Gastroesophageal sphincter (tissue), 4 donors: ENCODE data around the gene TMEM248. TPM values are rescaled to one million over a fixed set of nuclear protein-coding genes. Genes with fewer than 3 reads are reported as not detected.
A peak's percentile ranks its signal among the peaks of the same experiment; 100 is the strongest.
"Not testable (repeated sequence)": the region's sequence is repeated elsewhere in the genome, so short reads cannot be mapped to it uniquely, and the experiment has no call there.

Source experiments
- ATAC-seq: fragments of 150-250 bp; one replicate; pipeline ENCODE4 v1.9.1; 2016; ENCODE audit warnings: mild to moderate bottlenecking, moderate library complexity
- H3K27ac ChIP-seq, 4 donors: fragments of 200-600 bp; sonication (generic) in 3 of 4; 1 replicate in 3 of 4; 2 replicates in 1 of 4; pipeline ENCODE4 v1.5.1; 2016 to 2019
- H3K27me3 ChIP-seq: fragments of 200-600 bp; sonication (generic); one replicate; pipeline ENCODE4 v1.5.1; 2019
- H3K36me3 ChIP-seq, 2 donors: fragments of 200-600 bp; sonication (generic); one replicate each; pipeline ENCODE4 v1.5.1; 2019; ENCODE audit warnings: control low read depth in 1 of 2
- H3K4me1 ChIP-seq, 3 donors: fragments of 200-600 bp; sonication (generic); 1 replicate in 2 of 3; 2 replicates in 1 of 3; pipeline ENCODE4 v1.5.1; 2016 to 2019; ENCODE audit warnings: control low read depth in 2 of 3
- H3K4me3 ChIP-seq, 2 donors: fragments of 200-600 bp; sonication (generic); one replicate each; pipeline ENCODE4 v1.5.1; 2019; ENCODE audit warnings: mild to moderate bottlenecking in 1 of 2, moderate library complexity in 1 of 2
- H3K9me3 ChIP-seq, 3 donors: fragments of 200-600 bp; sonication (generic); one replicate each; pipeline ENCODE4 v1.5.1; 2017 to 2019; ENCODE audit warnings: control low read depth in 2 of 3
- EP300 ChIP-seq: sonication (generic); formaldehyde crosslinking; IDR thresholded peaks from one replicate; pipeline ENCODE4 v1.6.1; 2017; ENCODE audit warnings: antibody characterized with exemption, mild to moderate bottlenecking
- POLR2A ChIP-seq, 2 donors: fragments of 450-650 bp; IDR thresholded peaks; one replicate each; pipeline ENCODE4 v1.6.1; 2017; ENCODE audit warnings: antibody characterized with exemption in 2 of 2, mild to moderate bottlenecking in 2 of 2, moderate library complexity in 1 of 2
- POLR2AphosphoS5 ChIP-seq: sonication (generic); formaldehyde crosslinking; IDR thresholded peaks from one replicate; pipeline ENCODE4 v1.6.1; 2017; ENCODE audit warnings: antibody characterized with exemption
- WGBS, 2 donors: methylation state at CpG; one replicate each; pipeline ENCODE4 v1.1.5; 2018; ENCODE audit warnings: low coverage in 1 of 2; 5-methylcytosine and 5-hydroxymethylcytosine counted together
- total RNA-seq, 4 donors: library from RNA; depleted of rRNA; stranded (reverse); fragments of >200 nt; gene quantifications; one replicate each; pipeline ENCODE4 v1.1.0, GENCODE V29; 2016
- TF ChIP-seq, protein P1 (sequence below), 4 experiments: fragments of 200-600 bp in 2 of 4; fragments of 450-650 bp in 2 of 4; sonication (generic) in 1 of 4; IDR thresholded peaks; one replicate each; pipeline ENCODE4 v1.5.1; 2017 to 2019; ENCODE audit warnings: antibody characterized with exemption in 4 of 4, mild to moderate bottlenecking in 2 of 4, moderate library complexity in 2 of 4

Gene TMEM248
- total RNA-seq, result 100 to 1,000 TPM; 106 to 118 (median 111) TPM

DNA sequence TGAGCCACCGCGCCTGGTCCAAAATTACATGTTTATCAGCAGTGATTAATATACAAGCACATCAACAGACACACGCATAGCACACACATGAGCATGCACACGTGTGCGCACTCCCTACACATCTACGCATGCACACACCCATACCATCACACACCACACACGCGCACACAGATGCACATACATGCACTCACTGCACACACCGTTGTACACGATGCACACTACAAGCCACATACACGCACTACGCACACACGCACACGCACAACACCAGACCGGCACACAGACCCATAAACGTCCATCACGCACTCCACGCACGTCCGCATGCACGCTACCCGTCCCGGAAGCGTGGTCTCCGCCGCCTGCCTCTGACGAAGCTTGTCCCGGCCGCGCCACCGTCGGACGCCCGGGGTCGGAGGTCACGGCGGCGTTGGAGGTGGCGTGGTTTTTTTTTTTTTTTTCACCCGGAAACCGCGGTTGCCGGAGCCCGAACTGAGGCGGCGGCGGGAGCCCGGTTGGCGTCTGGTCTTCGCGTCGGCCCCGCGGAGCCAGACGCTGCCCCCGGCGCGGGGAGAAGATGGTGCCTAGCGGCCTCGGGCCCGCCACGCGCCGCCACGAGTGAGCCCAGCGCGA is at the start of gene TMEM248:
TSS of gene TMEM248 (plus strand) at position 457 of the 627 bp plus-strand sequence. CDS start 20,641 bp downstream, outside the sequence.
- Histone ChIP-seq H3K4me1 (peaks cover 0 to 47% (median 14%) of the 10 kb centered on the region in 3 donors), H3K27me3 (no peaks in the 10 kb centered on the region), H3K27ac (peak within 1 kb of the TSS; percentile 44 to 92 (median 86)), H3K36me3 (peaks cover 0 to 12% of the 10 kb centered on the region in 2 donors), H3K9me3 (no peaks in the 10 kb centered on the region), H3K4me3 (peak within 1 kb of the TSS; percentile 85 to 96)
- WGBS, 2 donors, result 5 to 7% methylated on average over 7 to 9 of the region's 67 CpGs
- no peak for TF ChIP-seq EP300
- TF ChIP-seq POLR2A (IDR thresholded peaks at IDR 0.05), result peak; percentile 34 to 47
- peak; percentile 90 for TF ChIP-seq POLR2AphosphoS5
- peak; percentile 93 for ATAC-seq

DNA sequence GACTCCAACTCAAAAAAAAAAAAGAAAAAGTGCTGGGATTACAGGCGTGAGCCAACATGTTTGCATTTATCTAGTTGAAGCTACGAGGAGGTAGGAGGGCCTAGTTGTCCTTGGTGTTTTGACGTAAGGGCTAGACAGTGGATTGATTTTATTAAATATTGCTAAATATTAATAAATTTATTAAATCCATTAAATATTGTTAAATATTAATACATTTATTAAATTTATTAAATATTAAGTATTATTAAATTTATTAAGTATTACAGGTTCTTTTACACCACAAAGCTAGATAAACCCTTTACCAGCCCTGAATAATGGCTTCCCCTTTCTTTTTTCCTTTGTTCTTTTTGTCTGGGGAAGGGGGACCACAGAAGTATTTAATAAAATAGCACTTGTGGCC is 47.5 kb upstream of the TMEM248 start:
- Histone ChIP-seq H3K9me3 (no peaks in the 10 kb centered on the region), H3K4me1 (no peaks in the 10 kb centered on the region), H3K27me3 (no peaks in the 10 kb centered on the region), H3K36me3 (peaks cover 0 to 30% of the 10 kb centered on the region in 2 donors), H3K4me3 (no peak overlapping the region), H3K27ac (no peak overlapping the region)
- WGBS, 2 donors, result 90 to 97% methylated on average over 3 of the region's 3 CpGs
- TF ChIP-seq POLR2A (IDR thresholded peaks at IDR 0.05), result no peak
- TF ChIP-seq EP300, result no peak
- no peak for TF ChIP-seq POLR2AphosphoS5
- TF ChIP-seq, protein P1, sequence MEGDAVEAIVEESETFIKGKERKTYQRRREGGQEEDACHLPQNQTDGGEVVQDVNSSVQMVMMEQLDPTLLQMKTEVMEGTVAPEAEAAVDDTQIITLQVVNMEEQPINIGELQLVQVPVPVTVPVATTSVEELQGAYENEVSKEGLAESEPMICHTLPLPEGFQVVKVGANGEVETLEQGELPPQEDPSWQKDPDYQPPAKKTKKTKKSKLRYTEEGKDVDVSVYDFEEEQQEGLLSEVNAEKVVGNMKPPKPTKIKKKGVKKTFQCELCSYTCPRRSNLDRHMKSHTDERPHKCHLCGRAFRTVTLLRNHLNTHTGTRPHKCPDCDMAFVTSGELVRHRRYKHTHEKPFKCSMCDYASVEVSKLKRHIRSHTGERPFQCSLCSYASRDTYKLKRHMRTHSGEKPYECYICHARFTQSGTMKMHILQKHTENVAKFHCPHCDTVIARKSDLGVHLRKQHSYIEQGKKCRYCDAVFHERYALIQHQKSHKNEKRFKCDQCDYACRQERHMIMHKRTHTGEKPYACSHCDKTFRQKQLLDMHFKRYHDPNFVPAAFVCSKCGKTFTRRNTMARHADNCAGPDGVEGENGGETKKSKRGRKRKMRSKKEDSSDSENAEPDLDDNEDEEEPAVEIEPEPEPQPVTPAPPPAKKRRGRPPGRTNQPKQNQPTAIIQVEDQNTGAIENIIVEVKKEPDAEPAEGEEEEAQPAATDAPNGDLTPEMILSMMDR (IDR thresholded peaks at IDR 0.05), result no peak
- ATAC-seq, result no peak

DNA sequence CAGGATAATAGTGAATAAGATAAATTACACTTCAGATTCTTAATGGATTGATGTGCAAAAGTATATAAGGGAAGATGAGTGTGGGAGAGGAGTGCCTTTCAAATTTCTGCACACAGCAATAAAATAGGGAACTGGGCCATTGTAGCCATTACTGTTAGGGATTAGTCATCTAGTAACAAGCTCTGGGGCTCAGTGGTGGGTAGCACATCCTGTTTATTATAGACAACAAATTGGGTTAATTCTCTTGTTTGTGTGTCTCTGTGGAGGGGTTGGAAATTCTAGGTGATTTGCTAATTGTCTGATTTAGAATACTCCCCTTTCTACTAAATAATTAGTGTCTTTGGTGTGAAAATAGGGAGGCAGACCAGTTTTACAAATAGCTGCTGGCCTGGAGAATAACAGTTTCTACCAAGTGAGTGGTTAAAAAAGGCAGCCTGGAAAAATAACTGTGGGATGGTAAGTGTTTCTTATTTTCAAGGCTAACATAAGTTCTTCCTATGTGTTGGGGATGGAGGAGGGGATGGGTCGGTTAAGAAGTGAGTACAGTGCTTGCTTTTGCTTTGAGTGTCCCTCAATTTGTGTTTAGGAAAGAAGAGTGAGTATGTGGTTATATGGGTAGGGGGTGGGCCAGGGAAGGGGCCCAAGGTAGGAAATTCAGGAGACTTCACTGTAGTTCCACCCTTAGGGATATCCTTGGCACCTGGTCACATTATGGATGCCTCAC is 43.3 kb upstream of the TMEM248 start:
- Histone ChIP-seq H3K27me3 (no peaks in the 10 kb centered on the region), H3K36me3 (peaks cover 0 to 43% of the 10 kb centered on the region in 2 donors), H3K4me1 (no peaks in the 10 kb centered on the region), H3K4me3 (no peak overlapping the region), H3K9me3 (no peaks in the 10 kb centered on the region), H3K27ac (no peak overlapping the region)
- TF ChIP-seq POLR2A (IDR thresholded peaks at IDR 0.05), result no peak
- no peak for TF ChIP-seq POLR2AphosphoS5
- TF ChIP-seq, protein P1 (IDR thresholded peaks at IDR 0.05), result no peak
- TF ChIP-seq EP300, result no peak
- no peak for ATAC-seq
- 91 to 100% methylated on average over 1 of the region's 1 CpG for WGBS, 2 donors

DNA sequence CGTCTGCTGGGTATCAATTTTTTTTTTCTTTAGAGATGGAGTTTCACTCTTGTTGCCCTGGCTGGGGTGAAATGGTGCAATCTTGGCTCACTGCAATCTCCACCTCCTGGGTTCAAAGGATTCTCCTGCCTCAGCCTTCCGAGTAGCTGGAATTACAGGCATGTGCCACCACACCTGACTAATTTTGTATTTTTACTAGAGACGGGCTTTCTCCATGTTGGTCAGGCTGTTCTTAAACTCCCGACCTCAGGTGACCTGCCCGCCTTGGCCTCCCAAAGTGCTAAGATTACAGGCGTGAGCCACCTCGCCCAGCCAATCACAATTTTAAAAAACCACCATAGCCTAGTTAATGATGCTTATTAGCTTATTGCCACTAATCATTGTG is 42.7 kb upstream of the TMEM248 start:
- H3K9me3 ChIP-seq, H3K27ac ChIP-seq, H3K4me3 ChIP-seq, H3K27me3 ChIP-seq, H3K4me1 ChIP-seq, ATAC-seq: not testable (repeated sequence)
- 93 to 100% methylated on average over 4 to 7 of the region's 7 CpGs for WGBS, 2 donors
- H3K36me3 ChIP-seq, result peaks cover 0 to 45% of the 10 kb centered on the region in 2 donors

DNA sequence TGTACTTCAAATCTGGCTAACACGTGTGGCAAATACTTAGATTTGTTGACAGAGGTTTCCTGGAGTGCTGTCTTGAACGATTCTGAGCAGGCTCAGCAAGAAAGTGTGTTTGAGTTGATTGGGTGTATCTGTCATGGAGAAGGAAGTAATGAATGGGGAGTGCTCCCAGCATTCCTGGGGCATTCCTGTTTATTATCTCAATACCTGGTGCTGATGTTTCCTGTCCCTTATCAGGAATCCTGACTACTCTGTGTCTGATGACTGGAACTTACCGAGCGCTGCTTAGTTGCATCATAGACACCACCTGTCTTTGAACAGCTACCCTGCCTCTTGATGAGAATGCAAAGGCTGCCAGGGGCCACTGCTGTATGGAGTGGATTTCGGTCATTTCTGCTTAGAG is 41.0 kb upstream of the TMEM248 start:
- TF ChIP-seq, protein P1 (IDR thresholded peaks at IDR 0.05), result no peak
- TF ChIP-seq EP300, result no peak
- TF ChIP-seq POLR2AphosphoS5, result no peak
- TF ChIP-seq POLR2A (IDR thresholded peaks at IDR 0.05), result no peak
- 36 to 57% methylated on average over 3 of the region's 5 CpGs for WGBS, 2 donors
- no peak for ATAC-seq
- peaks cover 0 to 62% of the 10 kb centered on the region in 2 donors for H3K36me3 ChIP-seq
- no peaks in the 10 kb centered on the region for H3K4me1 ChIP-seq
- no peaks in the 10 kb centered on the region for H3K9me3 ChIP-seq
- H3K4me3 ChIP-seq, result no peak overlapping the region
- H3K27me3 ChIP-seq, result no peaks in the 10 kb centered on the region
- H3K27ac ChIP-seq, result no peak overlapping the region

DNA sequence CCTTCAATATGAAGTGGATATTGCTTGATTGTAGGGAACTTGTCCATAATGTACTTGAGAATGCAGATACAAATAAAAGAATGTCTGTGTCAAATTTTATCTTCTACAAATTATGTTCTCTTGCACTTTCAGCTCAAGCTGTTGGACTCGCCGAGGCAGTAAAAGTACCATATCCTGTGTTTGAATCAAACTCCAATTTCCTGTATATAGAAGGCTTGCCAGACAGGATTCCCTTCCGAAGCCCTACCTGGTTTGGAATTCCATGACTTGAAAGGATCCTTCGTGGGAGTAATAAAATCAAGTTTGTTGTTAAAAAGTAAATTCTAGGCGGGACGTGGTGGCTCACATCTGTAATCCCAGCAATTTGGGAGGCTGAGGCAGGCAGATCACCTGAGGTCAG is 40.4 kb upstream of the TMEM248 start:
- not testable (repeated sequence) for H3K9me3 ChIP-seq, H3K4me3 ChIP-seq, ATAC-seq, H3K27me3 ChIP-seq, H3K27ac ChIP-seq, H3K4me1 ChIP-seq
- 83 to 85% methylated on average over 5 to 6 of the region's 6 CpGs for WGBS, 2 donors
- H3K36me3 ChIP-seq, result peaks cover 0 to 67% of the 10 kb centered on the region in 2 donors
